ENCODE measurements around the gene VPS39. TPM values are rescaled to one million over a fixed set of nuclear protein-coding genes. Genes with fewer than 3 reads are reported as not detected.

Gene VPS39
- polyA plus RNA-seq, 1 donor (not counting 4 experiments of a cell fraction or from before 2014, with no cell fraction given), result 29.7 TPM

DNA sequence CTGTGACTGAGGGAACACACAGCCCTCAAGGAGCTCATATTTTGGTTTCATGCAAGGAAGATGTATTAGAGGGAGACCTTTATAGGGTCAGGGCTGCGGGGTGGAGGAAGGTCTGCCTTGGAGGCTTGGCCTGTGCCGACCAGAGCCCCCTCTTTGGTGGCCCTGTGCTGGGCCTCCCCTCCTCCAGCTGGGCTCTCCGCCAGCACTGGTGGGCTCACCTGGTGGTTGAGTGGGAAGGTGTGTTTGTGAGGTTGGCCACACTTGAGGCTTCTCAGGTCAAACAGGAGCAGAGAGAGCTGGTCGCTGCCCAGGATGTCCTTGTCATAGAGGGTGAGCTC, 54.3 kb downstream of the VPS39 start:
- TF ChIP-seq CTCF (optimal IDR thresholded peaks at IDR 0.05 in 1 of 3, IDR thresholded peaks at IDR 0.05 in 1 of 3, conservative IDR thresholded peaks at IDR 0.05 in 1 of 3; ENCODE audit: extremely low read depth in 1 of 3, insufficient read depth in 2 of 3, low read length in 3 of 3) (no peak), EZH2 (IDR thresholded peaks at IDR 0.05; ENCODE audit: low read length) (no peak)
- DNase-seq (ENCODE audit: low read depth, low spot score) (no peak), FAIRE-seq (no peak)
- Histone ChIP-seq H3K27ac (ENCODE audit: control insufficient read depth, insufficient read depth, low read length) (no peak overlapping the region), H2AFZ (ENCODE audit: control insufficient read depth, low read length) (no peak overlapping the region), H4K20me1 (ENCODE audit: control insufficient read depth, extremely low read depth, insufficient read depth, low read length) (no peaks in the 10 kb centered on the region), H3K4me2 (ENCODE audit: control insufficient read depth, extremely low read depth, insufficient read depth, low read depth, low read length) (no peak overlapping the region), H3K27me3 (ENCODE audit: control insufficient read depth, extremely low read depth, insufficient read depth, low read length) (no peaks in the 10 kb centered on the region), H3K36me3 (ENCODE audit: control insufficient read depth in 2 of 2, extremely low read depth in 1 of 2, insufficient read depth in 2 of 2, low read length in 2 of 2) (peaks cover 0 to under 1% of the 10 kb centered on the region in 2 experiments), H3K4me3 (ENCODE audit: control insufficient read depth in 2 of 3, extremely low read depth in 1 of 3, insufficient read depth in 2 of 3, low read depth in 1 of 3, low read length in 3 of 3) (no peak overlapping the region), H3K9ac (ENCODE audit: control insufficient read depth, extremely low read depth, insufficient read depth, low read length) (no peak overlapping the region), H3K4me1 (ENCODE audit: control insufficient read depth, extremely low read depth, insufficient read depth, low read length) (peaks cover 56% of the 10 kb centered on the region), H3K9me1 (ENCODE audit: control insufficient read depth, extremely low read depth, insufficient read depth, low read length) (no peaks in the 10 kb centered on the region), H3K79me2 (ENCODE audit: control insufficient read depth, insufficient read depth, low read length) (no peaks in the 10 kb centered on the region), H3K9me3 (ENCODE audit: control insufficient read depth, low read depth, low read length) (no peaks in the 10 kb centered on the region)
- dilution Hi-C loops (cut with MboI; ENCODE audit: extremely low pct_ligation_motif_present, low sequenced_read_pairs), result no loop called here

DNA sequence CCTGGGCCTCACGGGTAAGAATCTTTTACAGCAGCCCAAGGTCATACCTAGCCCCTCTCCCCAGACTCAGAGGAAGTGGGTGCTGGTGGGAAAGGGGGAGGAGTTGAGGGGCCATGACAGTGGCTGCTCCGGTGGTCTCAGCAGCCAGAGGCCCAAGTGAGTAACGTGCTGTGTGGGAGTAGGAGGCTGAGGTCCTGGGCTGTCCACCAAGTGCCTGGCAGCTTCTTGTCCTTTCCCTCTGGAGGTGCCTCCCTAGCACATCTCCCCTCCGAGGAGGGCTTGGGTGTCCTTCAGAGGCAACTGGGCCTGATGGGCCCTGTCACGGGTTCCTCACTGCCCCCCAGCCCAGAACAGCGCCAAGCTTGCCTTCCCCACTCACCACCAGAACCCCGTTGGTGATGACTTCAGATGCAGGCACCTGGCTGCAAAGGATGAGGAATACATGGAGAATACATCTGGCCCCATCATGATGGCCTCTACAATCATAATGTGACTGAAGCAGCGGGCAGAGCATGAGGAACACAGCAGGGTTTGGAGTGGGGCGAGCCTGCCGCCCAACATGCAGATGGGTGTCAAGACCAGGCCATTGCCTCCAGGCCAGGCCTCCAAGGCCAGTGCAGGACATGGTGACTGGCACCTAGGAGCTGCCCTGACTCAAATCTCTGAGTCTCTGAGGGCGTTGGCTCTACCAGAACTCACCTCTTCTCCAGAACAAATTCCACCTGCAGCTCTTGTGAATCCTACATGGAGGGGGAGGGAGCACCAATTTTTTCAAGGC, 55.0 kb downstream of the VPS39 start:
- TF ChIP-seq EZH2 (IDR thresholded peaks at IDR 0.05; ENCODE audit: low read length), result no peak
- TF ChIP-seq CTCF (optimal IDR thresholded peaks at IDR 0.05 in 1 of 3, IDR thresholded peaks at IDR 0.05 in 1 of 3, conservative IDR thresholded peaks at IDR 0.05 in 1 of 3; ENCODE audit: extremely low read depth in 1 of 3, insufficient read depth in 2 of 3, low read length in 3 of 3), result no peak
- Histone ChIP-seq H3K9me1 (ENCODE audit: control insufficient read depth, extremely low read depth, insufficient read depth, low read length) (no peaks in the 10 kb centered on the region), H3K4me2 (ENCODE audit: control insufficient read depth, extremely low read depth, insufficient read depth, low read depth, low read length) (no peak overlapping the region), H3K36me3 (ENCODE audit: control insufficient read depth in 2 of 2, extremely low read depth in 1 of 2, insufficient read depth in 2 of 2, low read length in 2 of 2) (no peaks in the 10 kb centered on the region), H3K27ac (ENCODE audit: control insufficient read depth, insufficient read depth, low read length) (no peak overlapping the region), H3K4me3 (ENCODE audit: control insufficient read depth in 2 of 3, extremely low read depth in 1 of 3, insufficient read depth in 2 of 3, low read depth in 1 of 3, low read length in 3 of 3) (no peak overlapping the region), H3K27me3 (ENCODE audit: control insufficient read depth, extremely low read depth, insufficient read depth, low read length) (no peaks in the 10 kb centered on the region), H4K20me1 (ENCODE audit: control insufficient read depth, extremely low read depth, insufficient read depth, low read length) (no peaks in the 10 kb centered on the region), H3K9me3 (ENCODE audit: control insufficient read depth, low read depth, low read length) (no peaks in the 10 kb centered on the region), H2AFZ (ENCODE audit: control insufficient read depth, low read length) (no peak overlapping the region), H3K79me2 (ENCODE audit: control insufficient read depth, insufficient read depth, low read length) (no peaks in the 10 kb centered on the region), H3K9ac (ENCODE audit: control insufficient read depth, extremely low read depth, insufficient read depth, low read length) (no peak overlapping the region), H3K4me1 (ENCODE audit: control insufficient read depth, extremely low read depth, insufficient read depth, low read length) (peaks cover 52% of the 10 kb centered on the region)
- FAIRE-seq (no peak), DNase-seq (ENCODE audit: low read depth, low spot score) (no peak)
- dilution Hi-C loops (cut with MboI; ENCODE audit: extremely low pct_ligation_motif_present, low sequenced_read_pairs), result no loop called here
